Erythroblast (primary cell): ENCODE data around the gene MRPS9.

Experiments used
- DNase-seq, 2 experiments: peaks; one replicate each; lab custom pipeline; 2025; lab: John Stamatoyannopoulos, UW
- GATA1 ChIP-seq: IDR thresholded peaks from 2 replicates; pipeline ENCODE4 v1.6.1; 2011; ENCODE audit warnings: low read depth, mild to moderate bottlenecking, control low read depth, low read length, moderate library complexity
- POLR2A ChIP-seq: IDR thresholded peaks from 2 replicates; pipeline ENCODE4 v1.6.1; 2011; ENCODE audit warnings: mild to moderate bottlenecking, low read length

The MRPS9 gene

DNA sequence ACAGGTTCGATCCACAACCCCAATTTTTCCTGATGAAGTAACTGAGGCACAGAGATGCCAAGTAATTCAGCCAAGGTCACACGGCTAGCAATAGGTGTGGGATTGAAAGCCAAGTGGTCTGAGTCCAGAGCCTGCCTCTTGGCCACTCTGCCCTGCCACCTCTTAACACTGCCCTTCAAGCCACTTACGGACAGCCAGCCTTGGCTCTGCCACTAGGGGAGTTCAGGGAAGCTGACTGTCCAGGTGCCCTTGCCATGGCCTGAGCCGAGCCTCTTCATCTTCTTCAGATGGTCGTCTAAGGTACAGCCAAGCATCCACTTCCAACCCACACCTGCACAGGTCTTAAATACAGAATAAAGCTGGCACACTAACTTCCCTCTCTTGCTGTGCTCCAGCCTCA is 104.4 kb downstream of the MRPS9 start:
- DNase-seq: no peak
- no peak for TF ChIP-seq POLR2A
- no peak for TF ChIP-seq GATA1

- no peak for TF ChIP-seq GATA1
- no peak for TF ChIP-seq POLR2A
These were observed 105.2 kb downstream of the MRPS9 start for GRCh38 chr2:105143094-105143466.

GRCh38 chr2:105143467-105144151 is 105.7 kb downstream of the MRPS9 start:
- no peak for DNase-seq
- TF ChIP-seq POLR2A (no peak), GATA1 (no peak)

More at GRCh38 chr2:105143094-105143466, 105.2 kb downstream of the MRPS9 start:
- no peak for DNase-seq

DNA sequence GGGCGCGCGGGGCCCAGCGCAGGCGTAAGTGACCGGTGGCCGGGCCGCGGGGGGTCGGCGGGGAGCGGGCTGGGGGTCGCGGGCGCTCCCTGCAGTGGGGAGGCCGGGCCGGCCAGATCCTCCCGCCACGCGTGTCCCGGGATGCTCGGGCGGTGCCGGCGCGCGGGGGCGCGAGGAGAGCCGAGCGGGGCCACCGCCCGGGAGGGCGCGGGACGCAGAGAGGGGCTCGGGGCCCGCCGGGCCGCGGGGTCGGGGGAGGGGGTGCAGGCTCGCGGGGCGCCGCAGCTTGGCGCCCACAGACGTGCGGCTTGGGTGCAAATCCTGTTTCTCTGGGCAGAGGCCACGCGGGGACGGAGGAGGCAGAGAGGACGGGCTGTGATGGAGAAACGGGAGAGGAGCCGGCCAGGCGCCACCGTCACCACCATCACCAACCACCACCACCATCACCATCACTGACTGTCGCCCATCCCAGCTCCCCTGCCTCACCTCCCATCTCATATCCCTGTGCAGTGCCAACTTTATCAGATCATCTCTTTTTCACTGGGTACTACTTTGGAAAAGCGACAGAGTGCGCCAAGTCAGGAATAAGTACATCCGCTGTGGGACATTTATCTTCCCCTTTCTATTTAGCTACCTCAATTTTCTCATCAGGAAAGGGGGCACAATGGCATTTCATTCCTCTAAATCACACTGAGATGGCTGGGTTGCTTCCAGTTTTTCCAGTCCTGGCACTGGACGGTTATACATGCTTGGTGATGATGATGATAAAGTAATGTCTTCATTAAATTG is 106.5 kb downstream of the MRPS9 start:
- TF ChIP-seq POLR2A (no peak), GATA1 (no peak)
- no peak for DNase-seq

DNA sequence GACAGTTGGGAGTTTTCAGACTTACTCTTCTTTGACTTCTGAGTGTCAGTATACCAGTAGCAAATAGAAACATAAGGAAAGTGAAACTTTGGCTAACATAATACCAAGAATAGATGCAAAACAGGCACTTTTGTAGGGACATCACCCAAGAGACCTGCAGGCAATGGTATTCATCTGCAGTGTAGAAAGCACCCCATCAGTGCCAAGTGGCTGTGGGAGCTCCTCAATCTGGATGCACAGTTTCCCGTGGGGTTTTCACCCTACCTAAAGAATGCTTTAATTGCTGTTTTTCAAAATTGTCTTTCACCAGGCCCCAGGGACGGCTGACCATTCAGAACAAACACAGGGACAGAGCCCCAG is 107.1 kb downstream of the MRPS9 start:
- TF ChIP-seq POLR2A (no peak), GATA1 (no peak)
- DNase-seq: no peak

- no peak for DNase-seq
- no peak for TF ChIP-seq GATA1
- no peak for TF ChIP-seq POLR2A
These were observed 111.4 kb downstream of the MRPS9 start for GRCh38 chr2:105149272-105149671.
